Measurements from ENCODE around the gene PAXX.

DNA sequence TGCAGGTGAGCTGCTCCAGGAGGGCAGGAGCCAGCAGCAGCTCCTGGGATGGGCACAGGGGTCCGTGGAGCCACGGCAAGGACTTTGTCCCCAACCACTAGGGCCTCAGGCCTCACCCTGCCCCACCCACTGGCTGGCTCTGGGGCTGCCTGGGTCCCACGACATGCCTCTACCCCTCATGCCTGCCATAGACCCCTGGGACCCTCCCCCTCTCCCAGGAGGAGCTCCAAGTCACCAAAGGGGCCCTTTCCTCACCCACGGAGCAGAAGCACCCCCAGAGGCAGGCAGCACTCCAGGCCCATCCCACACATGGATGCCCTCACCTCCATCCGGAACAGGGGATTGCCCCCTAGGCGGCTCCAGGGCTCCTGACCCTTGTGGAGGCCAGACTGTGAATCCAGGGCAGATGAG lies 29.4 kb downstream of the PAXX start:
- TF ChIP-seq, protein P1, sequence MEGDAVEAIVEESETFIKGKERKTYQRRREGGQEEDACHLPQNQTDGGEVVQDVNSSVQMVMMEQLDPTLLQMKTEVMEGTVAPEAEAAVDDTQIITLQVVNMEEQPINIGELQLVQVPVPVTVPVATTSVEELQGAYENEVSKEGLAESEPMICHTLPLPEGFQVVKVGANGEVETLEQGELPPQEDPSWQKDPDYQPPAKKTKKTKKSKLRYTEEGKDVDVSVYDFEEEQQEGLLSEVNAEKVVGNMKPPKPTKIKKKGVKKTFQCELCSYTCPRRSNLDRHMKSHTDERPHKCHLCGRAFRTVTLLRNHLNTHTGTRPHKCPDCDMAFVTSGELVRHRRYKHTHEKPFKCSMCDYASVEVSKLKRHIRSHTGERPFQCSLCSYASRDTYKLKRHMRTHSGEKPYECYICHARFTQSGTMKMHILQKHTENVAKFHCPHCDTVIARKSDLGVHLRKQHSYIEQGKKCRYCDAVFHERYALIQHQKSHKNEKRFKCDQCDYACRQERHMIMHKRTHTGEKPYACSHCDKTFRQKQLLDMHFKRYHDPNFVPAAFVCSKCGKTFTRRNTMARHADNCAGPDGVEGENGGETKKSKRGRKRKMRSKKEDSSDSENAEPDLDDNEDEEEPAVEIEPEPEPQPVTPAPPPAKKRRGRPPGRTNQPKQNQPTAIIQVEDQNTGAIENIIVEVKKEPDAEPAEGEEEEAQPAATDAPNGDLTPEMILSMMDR (IDR thresholded peaks at IDR 0.05; ENCODE audit: insufficient read depth, low read length, poor library complexity, severe bottlenecking): no peak
- TF ChIP-seq EZH2phosphoT487 (conservative IDR thresholded peaks at IDR 0.05; ENCODE audit: low read length): no peak
